ENCODE data around the gene HAGHL.

DNA sequence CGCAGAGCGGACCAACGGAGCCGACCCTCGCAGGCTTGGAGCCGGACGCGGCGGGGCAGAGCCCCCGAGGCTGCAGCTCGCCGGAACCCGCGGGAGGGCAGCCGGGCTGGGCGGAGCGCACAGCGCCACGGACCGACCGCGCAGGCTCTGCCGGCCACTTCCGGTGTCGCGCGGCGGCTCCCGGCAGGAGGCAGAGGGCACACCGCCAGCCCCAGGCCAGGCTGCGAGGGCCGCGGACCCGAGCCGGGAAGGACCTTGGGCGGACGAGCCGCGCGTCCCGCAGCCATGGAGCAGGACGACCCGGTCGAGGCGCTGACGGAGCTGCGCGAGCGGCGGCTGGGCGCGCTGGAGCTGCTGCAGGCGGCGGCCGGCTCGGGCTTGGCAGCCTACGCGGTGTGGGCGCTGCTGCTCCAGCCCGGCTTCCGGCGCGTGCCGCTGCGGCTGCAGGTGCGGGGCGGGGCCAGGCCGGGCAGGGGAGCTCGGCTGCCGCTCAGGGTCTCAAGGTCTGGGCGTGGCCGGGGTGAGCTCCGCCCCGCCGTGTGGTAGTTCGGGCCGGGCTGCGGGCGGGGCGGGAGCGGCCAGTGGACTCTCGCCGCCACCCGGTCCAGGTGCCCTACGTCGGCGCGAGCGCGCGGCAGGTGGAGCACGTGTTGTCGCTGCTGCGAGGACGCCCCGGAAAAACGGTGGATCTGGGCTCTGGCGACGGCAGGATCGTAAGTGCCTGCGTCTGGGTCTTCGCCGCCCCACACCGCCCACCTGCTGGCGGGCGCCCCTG is 5.7 kb upstream of the HAGHL start, which contains the start of gene ANTKMT:
- TF ChIP-seq, protein P1, sequence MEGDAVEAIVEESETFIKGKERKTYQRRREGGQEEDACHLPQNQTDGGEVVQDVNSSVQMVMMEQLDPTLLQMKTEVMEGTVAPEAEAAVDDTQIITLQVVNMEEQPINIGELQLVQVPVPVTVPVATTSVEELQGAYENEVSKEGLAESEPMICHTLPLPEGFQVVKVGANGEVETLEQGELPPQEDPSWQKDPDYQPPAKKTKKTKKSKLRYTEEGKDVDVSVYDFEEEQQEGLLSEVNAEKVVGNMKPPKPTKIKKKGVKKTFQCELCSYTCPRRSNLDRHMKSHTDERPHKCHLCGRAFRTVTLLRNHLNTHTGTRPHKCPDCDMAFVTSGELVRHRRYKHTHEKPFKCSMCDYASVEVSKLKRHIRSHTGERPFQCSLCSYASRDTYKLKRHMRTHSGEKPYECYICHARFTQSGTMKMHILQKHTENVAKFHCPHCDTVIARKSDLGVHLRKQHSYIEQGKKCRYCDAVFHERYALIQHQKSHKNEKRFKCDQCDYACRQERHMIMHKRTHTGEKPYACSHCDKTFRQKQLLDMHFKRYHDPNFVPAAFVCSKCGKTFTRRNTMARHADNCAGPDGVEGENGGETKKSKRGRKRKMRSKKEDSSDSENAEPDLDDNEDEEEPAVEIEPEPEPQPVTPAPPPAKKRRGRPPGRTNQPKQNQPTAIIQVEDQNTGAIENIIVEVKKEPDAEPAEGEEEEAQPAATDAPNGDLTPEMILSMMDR (IDR thresholded peaks at IDR 0.05): no peak
- TF ChIP-seq POLR2A (IDR thresholded peaks at IDR 0.05): no peak
- no peak for TF ChIP-seq EP300 (IDR thresholded peaks at IDR 0.05)
- TF ChIP-seq POLR2AphosphoS5 (IDR thresholded peaks at IDR 0.05): peak in 1 of 3 donors; percentile 4
